H1 (cell line): ENCODE data around the gene DVL2. TPM values are rescaled to one million over a fixed set of nuclear protein-coding genes. Genes with fewer than 3 reads are reported as not detected.

Experiments
- CTCF ChIA-PET: fragments of 300-600 bp; sonication (Branson Sonifier 250); formaldehyde crosslinking; loops from one replicate; lab custom pipeline; 2021; ENCODE audit not compliant: partially characterized antibody; lab: Charles Lee
- POLR2A ChIA-PET: fragments of 300-600 bp; sonication (Branson Sonifier 250); formaldehyde crosslinking; loops from one replicate; lab custom pipeline; 2021; ENCODE audit warnings: inconsistent platforms; ENCODE audit not compliant: partially characterized antibody; lab: Charles Lee
- DNase-seq, 2 experiments: peaks; one replicate each; pipeline versions ENCODE4 v3.0.0 to v3.0.0-alpha.2; 2010 to 2022; ENCODE audit warnings: low spot score in 2 of 2, low read depth in 1 of 2, mixed read lengths in 1 of 2
- FAIRE-seq: peaks from 2 replicates; lab custom pipeline; 2011; peaks lifted over from hg19 to GRCh38; lab: Jason Lieb, UNC
- H2AFZ ChIP-seq: 2 replicates; pipeline ENCODE4 v1.8.1; 2012; ENCODE audit warnings: low read length, inconsistent platforms
- H2AK5ac ChIP-seq: 2 replicates; pipeline ENCODE4 v1.6.1; 2013; ENCODE audit warnings: low read depth, low read length
- H2BK120ac ChIP-seq: replicated peaks from 2 replicates; pipeline ENCODE3; 2013; ENCODE audit warnings: low read depth, low read length, inconsistent platforms
- H2BK12ac ChIP-seq: 2 replicates; pipeline ENCODE4 v1.6.1; 2013; ENCODE audit warnings: low read depth, low read length
- H2BK15ac ChIP-seq: 2 replicates; pipeline ENCODE4 v1.6.1; 2013; ENCODE audit warnings: low read length
- H2BK20ac ChIP-seq: 2 replicates; pipeline ENCODE4 v1.6.1; 2013; ENCODE audit warnings: low read length
- H2BK5ac ChIP-seq: 2 replicates; pipeline ENCODE4 v1.6.1; 2013; ENCODE audit warnings: low read depth, low read length
- H3K14ac ChIP-seq: 2 replicates; pipeline ENCODE4 v1.6.1; 2013; ENCODE audit warnings: inconsistent platforms; ENCODE audit not compliant: insufficient read length
- H3K18ac ChIP-seq: 2 replicates; pipeline ENCODE4 v1.6.1; 2013; ENCODE audit warnings: low read length; ENCODE audit errors: extremely low read depth
- H3K23ac ChIP-seq: 2 replicates; pipeline ENCODE4 v1.6.1; 2013; ENCODE audit warnings: inconsistent platforms; ENCODE audit not compliant: insufficient read length
- H3K23me2 ChIP-seq: 2 replicates; pipeline ENCODE4 v1.6.1; 2013; ENCODE audit warnings: low read depth, low read length
- H3K27ac ChIP-seq: 2 replicates; pipeline ENCODE4 v1.6.1; 2011; ENCODE audit warnings: low read depth, low read length, inconsistent platforms
- H3K27me3 ChIP-seq, 4 experiments: replicated peaks in 1 of 4; 1 replicate in 1 of 4; 2 replicates in 3 of 4; pipeline versions ENCODE4 v1.6.1 to v1.8.1; 2011 to 2013; ENCODE audit warnings: low read length in 3 of 4, mild to moderate bottlenecking in 3 of 4, inconsistent platforms in 2 of 4, mixed read lengths in 2 of 4, moderate library complexity in 1 of 4; ENCODE audit not compliant: control insufficient read depth in 3 of 4, insufficient read depth in 3 of 4; ENCODE audit errors: extremely low read depth in 1 of 4
- H3K36me3 ChIP-seq, 4 experiments: 2 replicates each; pipeline versions ENCODE4 v1.6.1 to v1.8.1; 2011 to 2013; ENCODE audit warnings: mild to moderate bottlenecking in 4 of 4, low read length in 3 of 4, moderate library complexity in 2 of 4, control low read depth in 1 of 4, inconsistent platforms in 1 of 4; ENCODE audit not compliant: insufficient read depth in 4 of 4, control insufficient read depth in 2 of 4
- H3K4ac ChIP-seq: replicated peaks from 2 replicates; pipeline ENCODE3; 2013; ENCODE audit warnings: low read length, low read depth, mixed read lengths, inconsistent platforms; ENCODE audit not compliant: insufficient read length
- H3K4me1 ChIP-seq, 4 experiments: replicated peaks in 1 of 4; 1 replicate in 1 of 4; 2 replicates in 3 of 4; pipeline versions ENCODE4 v1.6.1 to v1.8.1; 2011 to 2013; ENCODE audit warnings: low read length in 3 of 4, inconsistent platforms in 2 of 4, mixed read lengths in 1 of 4; ENCODE audit not compliant: insufficient read depth in 4 of 4, control insufficient read depth in 3 of 4
- H3K4me2 ChIP-seq, 2 experiments: 2 replicates each; pipeline versions ENCODE4 v1.6.1 to v1.8.1; 2011 to 2013; ENCODE audit warnings: low read depth in 2 of 2, low read length in 2 of 2, control low read depth in 1 of 2, inconsistent platforms in 1 of 2, mild to moderate bottlenecking in 1 of 2; ENCODE audit not compliant: insufficient read depth in 1 of 2
- H3K4me3 ChIP-seq, 4 experiments: fragments of 200-600, 300-600 bp in 1 of 4; sonication (generic), shearing (Covaris generic), sonication (Bioruptor Twin) in 1 of 4; 2 replicates each; pipeline versions ENCODE4 v1.5.1 to v1.8.1; 2011 to 2016; ENCODE audit warnings: low read length in 4 of 4, low read depth in 3 of 4, control low read depth in 2 of 4, inconsistent platforms in 2 of 4, mild to moderate bottlenecking in 2 of 4, mixed read lengths in 1 of 4, moderate library complexity in 1 of 4; ENCODE audit not compliant: insufficient read depth in 2 of 4; ENCODE audit errors: extremely low read depth in 1 of 4
- H3K56ac ChIP-seq: replicated peaks from 2 replicates; pipeline ENCODE3; 2013; ENCODE audit warnings: low read depth, mild to moderate bottlenecking, mixed read lengths, low read length, inconsistent platforms; ENCODE audit not compliant: insufficient read length
- H3K79me1 ChIP-seq: 2 replicates; pipeline ENCODE4 v1.6.1; 2013; ENCODE audit warnings: low read depth, low read length, control low read depth
- H3K79me2 ChIP-seq, 2 experiments: 2 replicates each; pipeline versions ENCODE4 v1.6.1 to v1.8.1; 2012 to 2013; ENCODE audit warnings: low read length in 2 of 2, mild to moderate bottlenecking in 2 of 2, inconsistent platforms in 1 of 2; ENCODE audit not compliant: insufficient read depth in 2 of 2, control insufficient read depth in 1 of 2
- H3K9ac ChIP-seq, 4 experiments: replicated peaks in 1 of 4; 1 replicate in 1 of 4; 2 replicates in 3 of 4; pipeline versions ENCODE4 v1.6.1 to v1.8.1; 2011 to 2013; ENCODE audit warnings: low read depth in 3 of 4, low read length in 3 of 4, control low read depth in 2 of 4, mild to moderate bottlenecking in 2 of 4, moderate library complexity in 2 of 4, inconsistent platforms in 1 of 4; ENCODE audit errors: extremely low read depth in 1 of 4
- H3K9me3 ChIP-seq, 2 experiments: 2 replicates each; pipeline versions ENCODE4 v1.6.1 to v1.8.1; 2012 to 2013; ENCODE audit warnings: mild to moderate bottlenecking in 2 of 2, moderate library complexity in 2 of 2, control low read depth in 1 of 2, inconsistent platforms in 1 of 2, low read depth in 1 of 2, low read length in 1 of 2, mixed read lengths in 1 of 2; ENCODE audit not compliant: insufficient read depth in 2 of 2
- H4K20me1 ChIP-seq, 2 experiments: replicated peaks in 1 of 2; 2 replicates each; pipeline versions ENCODE3 to v1.8.1; 2011 to 2013; ENCODE audit warnings: inconsistent platforms in 2 of 2, low read length in 2 of 2, mild to moderate bottlenecking in 1 of 2; ENCODE audit not compliant: insufficient read depth in 2 of 2, control insufficient read depth in 1 of 2
- H4K5ac ChIP-seq: 2 replicates; pipeline ENCODE4 v1.6.1; 2013; ENCODE audit warnings: low read length, low read depth, mixed read lengths, inconsistent platforms; ENCODE audit not compliant: insufficient read length
- H4K8ac ChIP-seq: 2 replicates; pipeline ENCODE4 v1.8.0; 2013; ENCODE audit warnings: mild to moderate bottlenecking, moderate library complexity, low read length, inconsistent platforms; ENCODE audit not compliant: insufficient read depth; ENCODE audit errors: extremely low read depth
- H4K91ac ChIP-seq: replicated peaks from 2 replicates; pipeline ENCODE3; 2013; ENCODE audit warnings: low read length, mixed read lengths, inconsistent platforms; ENCODE audit not compliant: insufficient read length
- CHD2 ChIP-seq: IDR thresholded peaks from 2 replicates; pipeline ENCODE4 v1.6.1; 2012; ENCODE audit warnings: low read length, improper control_type of control experiment
- NRF1 ChIP-seq: IDR thresholded peaks from 2 replicates; pipeline ENCODE4 v1.6.1; 2011; ENCODE audit warnings: mild to moderate bottlenecking, low read depth, low read length, improper control_type of control experiment
- RAD21 ChIP-seq, 2 experiments: IDR thresholded peaks in 1 of 2; conservative IDR thresholded peaks in 1 of 2; 2 replicates each; pipeline ENCODE4 v1.6.1; 2011; ENCODE audit warnings: low read depth in 2 of 2, low read length in 2 of 2, improper control_type of control experiment in 1 of 2, inconsistent platforms in 1 of 2, mild to moderate bottlenecking in 1 of 2, moderate library complexity in 1 of 2
- RBBP5 ChIP-seq: IDR thresholded peaks from 2 replicates; pipeline ENCODE4 v1.7.1; 2012; ENCODE audit warnings: low read depth, mild to moderate bottlenecking, inconsistent platforms, low read length, moderate library complexity, borderline replicate concordance
- RXRA ChIP-seq: IDR thresholded peaks from 2 replicates; pipeline ENCODE4 v1.6.1; 2011; ENCODE audit warnings: low read depth, mild to moderate bottlenecking, low read length, moderate library complexity; ENCODE audit not compliant: insufficient read depth
- SIN3A ChIP-seq, 2 experiments: IDR thresholded peaks in 1 of 2; conservative IDR thresholded peaks in 1 of 2; 2 replicates each; pipeline ENCODE4 v1.6.1; 2011 to 2012; ENCODE audit warnings: low read length in 2 of 2, improper control_type of control experiment in 1 of 2, low read depth in 1 of 2, mild to moderate bottlenecking in 1 of 2
- SP4 ChIP-seq: IDR thresholded peaks from 2 replicates; pipeline ENCODE4 v1.6.1; 2012; ENCODE audit warnings: low read length, inconsistent platforms
- TAF7 ChIP-seq: optimal IDR thresholded peaks from 2 replicates; pipeline ENCODE3; 2011; ENCODE audit warnings: low read depth, mild to moderate bottlenecking, inconsistent platforms, low read length, moderate library complexity, borderline replicate concordance
- WGBS, 2 experiments: shearing (Covaris generic) in 1 of 2; methylation state at CpG; one replicate each; pipeline versions ENCODE4 v1.1.6 to v1.1.7; 2013 to 2015; ENCODE audit warnings: low lambda C conversion rate in 2 of 2, mixed read lengths in 2 of 2, inconsistent platforms in 1 of 2, low coverage in 1 of 2, missing lambda C conversion rate in 1 of 2; ENCODE audit not compliant: insufficient replicate concordance in 2 of 2, insufficient coverage in 1 of 2, insufficient read length in 1 of 2; ENCODE audit errors: extremely low coverage in 1 of 2, missing lambda C conversion rate in 1 of 2; 5-methylcytosine and 5-hydroxymethylcytosine counted together
- polyA plus RNA-seq, 7 experiments: library from polyadenylated mRNA; depleted of rRNA in 3 of 7; stranded (reverse) in 5 of 7; unstranded in 2 of 7; fragments of >200 nt in 5 of 7; fragments of 200-250 nt in 2 of 7; gene quantifications; 1 replicate in 5 of 7; 2 replicates in 1 of 7; 4 replicates in 1 of 7; pipeline versions ENCODE4 v1.2.1 to v1.2.3, GENCODE V29; 2011 to 2013; ENCODE audit warnings: missing spikeins in 2 of 7, mixed read lengths in 2 of 7
- total RNA-seq: library from RNA; stranded (reverse); fragmentation: NEBNext Ultra II Directional; extraction: Animal tissue kit (Norgen Biotek cat#: 25700); gene quantifications from 2 replicates; pipeline ENCODE4 v1.2.1, GENCODE V29; 2021
- TF ChIP-seq, protein P1 (sequence below): IDR thresholded peaks from 2 replicates; pipeline ENCODE4 v1.6.1; 2012; ENCODE audit warnings: inconsistent platforms

Gene DVL2
- total and polyA plus RNA-seq, 2 of the 8 experiments (the other 6 are each of a cell fraction or from before 2014, with no cell fraction given) = 19.0 to 59.6 TPM

GRCh38 chr17:7179317-7180254 lies 54.7 kb downstream of the DVL2 start, which contains the start of gene ASGR1:
Gene ASGR1 (minus strand): TSS chr17:7179370. CDS start chr17:7178563, 807 bp downstream.
- no peak within 1 kb of the TSS for H2BK120ac ChIP-seq
- no peak for DNase-seq
- TF ChIP-seq RAD21 (IDR thresholded peaks at IDR 0.05 in 1 of 2, conservative IDR thresholded peaks at IDR 0.05 in 1 of 2; ENCODE audit: low read depth in 2 of 2, low read length in 2 of 2) = no peak
- TF ChIP-seq CHD2 = no peak
- no peak for TF ChIP-seq SIN3A (conservative IDR thresholded peaks at IDR 0.05 in 1 of 2, IDR thresholded peaks at IDR 0.05 in 1 of 2; ENCODE audit: low read depth in 1 of 2, low read length in 2 of 2)
- TF ChIP-seq SP4 = no peak
- TF ChIP-seq NRF1 = no peak
- no peak for TF ChIP-seq RXRA
- TF ChIP-seq, protein P1, sequence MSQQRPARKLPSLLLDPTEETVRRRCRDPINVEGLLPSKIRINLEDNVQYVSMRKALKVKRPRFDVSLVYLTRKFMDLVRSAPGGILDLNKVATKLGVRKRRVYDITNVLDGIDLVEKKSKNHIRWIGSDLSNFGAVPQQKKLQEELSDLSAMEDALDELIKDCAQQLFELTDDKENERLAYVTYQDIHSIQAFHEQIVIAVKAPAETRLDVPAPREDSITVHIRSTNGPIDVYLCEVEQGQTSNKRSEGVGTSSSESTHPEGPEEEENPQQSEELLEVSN = no peak
- no peak for TF ChIP-seq RBBP5
- no peak for TF ChIP-seq TAF7

More at GRCh38 chr17:7179317-7180254, 54.7 kb downstream of the DVL2 start, which contains the start of gene ASGR1:
- Histone ChIP-seq H3K27ac (no peak within 1 kb of the TSS), H3K4ac (no peak within 1 kb of the TSS), H2BK20ac (no peak within 1 kb of the TSS), H2AK5ac (no peak within 1 kb of the TSS), H2BK5ac (no peak within 1 kb of the TSS), H3K56ac (no peak within 1 kb of the TSS), H3K9ac (0 out of 7 replicates have a peak within 1 kb of the TSS, but pooled peaks of 1 of the 4 experiments have one; percentile 4), H3K23ac (no peak within 1 kb of the TSS), H2BK12ac (no peak within 1 kb of the TSS), H3K23me2 (peaks cover 34% of the 10 kb centered on the region), H3K4me2 (peak within 1 kb of the TSS; percentile 79 to 99), H3K79me2 (no peaks in the 10 kb centered on the region), H4K8ac (no peak within 1 kb of the TSS), H2BK15ac (peak within 1 kb of the TSS; percentile 72; the same call in 1 of the 2 replicates), H4K20me1 (peaks cover 0 to 19% of the 10 kb centered on the region in 2 experiments), H3K4me3 (peak within 1 kb of the TSS; percentile 52 to 86 (median 58); a peak in 7 of 8 replicates), H2AFZ (peak within 1 kb of the TSS; percentile 98; the same call in 1 of the 2 replicates), H4K91ac (peak within 1 kb of the TSS; percentile 38), H3K18ac (peak within 1 kb of the TSS; percentile 34; the same call in 1 of the 2 replicates), H4K5ac (no peak within 1 kb of the TSS), H3K4me1 (peaks cover 0 to 20% (median 7%) of the 10 kb centered on the region in 4 experiments; a peak in 6 of 7 replicates), H3K14ac (no peak within 1 kb of the TSS), H3K9me3 (no peaks in the 10 kb centered on the region), H3K79me1 (peaks cover 6% of the 10 kb centered on the region; the same call in 1 of the 2 replicates), H3K27me3 (peaks cover 0 to 26% (median 21%) of the 10 kb centered on the region in 4 experiments; a peak in 6 of 7 replicates), H3K36me3 (no peaks in the 10 kb centered on the region; a peak in 1 of 8 replicates)
- 84% methylated on average over 20 of the region's 20 CpGs; no CpG with 5 or more reads in 1 of the 2 experiments for WGBS, 2 experiments
- no peak for FAIRE-seq
- ChIA-PET CTCF (interaction anchor here (0.6 to 4.7 kb wide), 8 partner anchors 14 to 471 kb away, joined by 3 to 50 read pairs (median 6); partner anchors contain the start of genes ATP1B2 and SLC16A11), POLR2A (interaction anchor here (0.6 to 3.3 kb wide), 4 partner anchors 9 to 161 kb away, joined by 3 to 15 read pairs (median 5); no protein-coding TSS in a partner anchor)
